Epithelial cell of prostate (primary cell): Measurements from ENCODE around the gene ULK3.
A peak's percentile ranks its signal among the peaks of the same experiment; 100 is the strongest.

Experiments used
- DNase-seq: peaks from one replicate; pipeline ENCODE4 v3.0.0-alpha.2; 2011; ENCODE audit warnings: low read depth, low spot score
- H3K27ac ChIP-seq: fragments of 450-650 bp; 2 replicates; pipeline ENCODE4 v1.5.1; 2017; ENCODE audit warnings: mild to moderate bottlenecking

Gene ULK3

GRCh38 chr15:74802290-74802689 lies 40.7 kb downstream of the ULK3 start:
- no peak overlapping the region for H3K27ac ChIP-seq
- no peak for DNase-seq

DNA sequence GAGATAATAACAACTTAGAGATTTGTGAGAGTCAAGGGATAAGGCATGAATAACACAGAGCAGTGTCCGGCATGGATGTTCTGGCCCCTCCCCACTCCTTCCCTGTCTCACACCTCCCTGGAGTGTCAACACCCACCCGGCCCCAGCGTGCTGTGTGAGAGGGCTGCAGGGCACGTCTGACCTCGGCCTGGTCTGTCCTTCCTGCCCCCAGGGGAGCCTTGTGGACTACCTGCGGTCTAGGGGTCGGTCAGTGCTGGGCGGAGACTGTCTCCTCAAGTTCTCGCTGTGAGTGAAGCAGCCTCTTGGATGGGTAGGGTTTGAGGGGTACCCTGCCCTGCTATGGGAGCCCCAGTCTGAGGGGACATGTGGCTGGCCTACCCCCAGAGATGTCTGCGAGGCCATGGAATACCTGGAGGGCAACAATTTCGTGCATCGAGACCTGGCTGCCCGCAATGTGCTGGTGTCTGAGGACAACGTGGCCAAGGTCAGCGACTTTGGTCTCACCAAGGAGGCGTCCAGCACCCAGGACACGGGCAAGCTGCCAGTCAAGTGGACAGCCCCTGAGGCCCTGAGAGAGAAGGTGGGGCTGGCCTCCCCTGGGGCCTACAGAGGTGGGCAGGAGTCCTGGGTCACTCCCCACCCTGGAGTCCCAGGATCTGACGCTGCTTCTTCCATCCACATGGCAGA lies 41.5 kb downstream of the ULK3 start:
- DNase-seq = no peak
- no peak overlapping the region for H3K27ac ChIP-seq

GRCh38 chr15:74800559-74801094 lies 42.3 kb downstream of the ULK3 start:
- peak overlapping the region; percentile 88 for H3K27ac ChIP-seq
- DNase-seq = no peak

GRCh38 chr15:74799856-74800558 lies 42.9 kb downstream of the ULK3 start:
- peak overlapping the region; percentile 88 for H3K27ac ChIP-seq
- DNase-seq = peak; percentile 89

DNA sequence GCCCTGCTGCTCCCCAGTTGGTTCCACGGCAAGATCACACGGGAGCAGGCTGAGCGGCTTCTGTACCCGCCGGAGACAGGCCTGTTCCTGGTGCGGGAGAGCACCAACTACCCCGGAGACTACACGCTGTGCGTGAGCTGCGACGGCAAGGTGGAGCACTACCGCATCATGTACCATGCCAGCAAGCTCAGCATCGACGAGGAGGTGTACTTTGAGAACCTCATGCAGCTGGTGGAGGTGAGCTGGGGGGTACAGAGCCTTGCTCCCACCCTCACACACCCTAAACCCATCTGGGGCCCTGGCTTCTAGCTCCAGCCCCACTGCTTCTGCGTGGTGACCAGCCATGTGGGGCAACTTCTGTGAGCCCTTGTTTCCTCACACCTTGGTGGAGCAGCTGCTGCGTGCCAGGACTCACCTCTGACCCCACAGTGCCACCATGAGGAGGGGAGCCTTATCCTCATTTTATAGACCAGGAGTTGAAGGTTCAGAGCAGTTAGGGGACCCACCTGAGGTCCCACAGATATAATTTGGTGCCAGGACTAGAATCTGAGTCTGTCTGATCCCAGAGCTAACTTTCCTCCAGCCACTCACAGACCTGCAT lies 43.6 kb downstream of the ULK3 start:
- peak overlapping the region; percentile 88 for H3K27ac ChIP-seq
- no peak for DNase-seq

GRCh38 chr15:74798388-74799254 lies 44.3 kb downstream of the ULK3 start:
- no peak for DNase-seq
- peak overlapping the region; percentile 88 for H3K27ac ChIP-seq

- no peak for DNase-seq
- H3K27ac ChIP-seq = peak overlapping the region; percentile 50
These were observed 46.9 kb downstream of the ULK3 start for GRCh38 chr15:74795966-74796625.

- H3K27ac ChIP-seq = peak overlapping the region; percentile 50
- DNase-seq = no peak
These were observed 48.0 kb downstream of the ULK3 start for GRCh38 chr15:74794970-74795349.

DNA sequence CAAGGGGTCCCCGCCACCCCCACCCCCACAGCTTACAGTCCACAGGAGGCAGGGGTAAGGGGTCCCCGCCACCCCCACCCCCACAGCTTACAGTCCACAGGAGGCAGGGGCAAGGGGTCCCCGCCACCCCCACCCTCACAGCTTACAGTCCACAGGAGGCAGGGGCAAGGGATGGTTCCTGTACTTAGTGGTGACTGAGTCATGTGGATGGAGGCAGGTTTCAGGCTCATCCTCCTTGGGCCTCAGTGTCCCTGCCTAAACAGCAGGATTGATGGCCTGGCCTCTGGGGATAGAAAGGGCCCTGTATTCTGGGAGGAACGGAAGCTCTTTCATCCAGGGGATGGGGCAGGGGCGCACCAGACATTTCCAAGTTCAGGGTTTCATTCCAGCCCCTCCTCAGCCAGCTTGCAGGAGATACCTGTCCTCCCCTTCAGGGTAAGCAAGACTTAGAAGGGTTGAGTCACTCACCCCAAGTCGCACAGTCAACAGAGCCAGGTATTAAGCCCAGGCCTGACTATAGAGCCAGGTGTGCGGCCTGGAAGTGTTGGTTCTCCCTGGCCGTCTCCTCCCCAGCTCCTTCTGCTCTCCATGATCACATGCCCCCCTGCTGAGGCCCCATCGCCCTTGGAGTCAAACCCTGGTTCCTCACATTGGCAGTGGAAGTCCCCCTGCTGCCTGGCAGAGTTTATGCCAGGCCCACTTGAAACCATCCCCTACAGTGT lies 48.5 kb downstream of the ULK3 start:
- H3K27ac ChIP-seq = peak overlapping the region; percentile 50
- DNase-seq = no peak

- H3K27ac ChIP-seq = peak overlapping the region; percentile 16
- DNase-seq = no peak
These were observed 49.6 kb downstream of the ULK3 start for GRCh38 chr15:74793135-74794028.

- DNase-seq = no peak
- H3K27ac ChIP-seq = no peak overlapping the region
These were observed 50.5 kb downstream of the ULK3 start for GRCh38 chr15:74792227-74793016.

- DNase-seq = no peak
- no peak overlapping the region for H3K27ac ChIP-seq
These were observed 51.3 kb downstream of the ULK3 start for GRCh38 chr15:74791667-74792066.

DNA sequence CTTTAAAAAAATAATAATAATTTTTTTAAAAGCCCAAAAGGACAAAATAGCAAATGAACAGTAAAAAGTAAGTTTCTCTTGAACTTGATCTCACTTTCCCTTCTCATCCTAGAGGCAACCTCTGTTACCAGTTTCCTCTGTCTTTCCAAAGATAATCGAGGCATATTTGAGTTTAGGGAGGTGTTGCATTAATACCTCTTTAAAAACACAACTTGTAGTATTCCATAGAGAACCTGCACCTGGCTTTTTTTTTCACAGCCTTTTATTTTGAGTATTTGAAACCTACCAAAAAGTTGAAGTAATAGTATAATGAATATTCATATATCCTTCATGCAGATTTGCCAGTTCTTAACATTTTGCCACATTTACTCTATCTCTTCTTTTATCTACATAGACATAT lies 51.9 kb downstream of the ULK3 start:
- no peak overlapping the region for H3K27ac ChIP-seq
- no peak for DNase-seq

GRCh38 chr15:74790080-74790916 lies 52.7 kb downstream of the ULK3 start:
- DNase-seq = no peak
- no peak overlapping the region for H3K27ac ChIP-seq

- DNase-seq = no peak
- H3K27ac ChIP-seq = no peak overlapping the region
These were observed 53.2 kb downstream of the ULK3 start for GRCh38 chr15:74789741-74790079.

GRCh38 chr15:74789171-74789631 lies 53.8 kb downstream of the ULK3 start:
- H3K27ac ChIP-seq = peak overlapping the region; percentile 45
- DNase-seq = no peak
